Activated B cell treated with CpG ODN at 0.5 μM for 24 hours (primary cell): ENCODE results near the gene ZNF490. TPM values are rescaled to one million over a fixed set of nuclear protein-coding genes. Genes with fewer than 3 reads are reported as not detected.

Source experiments
- ATAC-seq: fragments of 200-7000 bp; cut with Tn5 transposase; one replicate; pipeline ENCODE4 v1.10.0; 2021; ENCODE audit warnings: low read depth, mild to moderate bottlenecking, moderate library complexity
- CTCF ChIA-PET: fragments of 350-600 bp; sonication (Branson Sonifier 250); formaldehyde crosslinking; loops from one replicate; lab custom pipeline; 2021; ENCODE audit warnings: antibody characterized with exemption; lab: Charles Lee
- POLR2A ChIA-PET: fragments of 350-600 bp; sonication (Branson Sonifier 250); formaldehyde crosslinking; loops from one replicate; lab custom pipeline; 2021; ENCODE audit warnings: antibody characterized with exemption; lab: Charles Lee
- DNase-seq: peaks from one replicate; pipeline ENCODE4 v3.0.0; 2022
- H3K27ac Mint-ChIP-seq: one replicate; pipeline ENCODE4 v1.8.0; 2020; ENCODE audit warnings: mixed read lengths
- H3K27me3 Mint-ChIP-seq: one replicate; pipeline ENCODE4 v1.8.0; 2021; ENCODE audit warnings: mixed read lengths
- H3K36me3 Mint-ChIP-seq: one replicate; pipeline ENCODE4 v1.8.0; 2021; ENCODE audit warnings: low read depth, mixed read lengths
- H3K4me1 Mint-ChIP-seq: one replicate; pipeline ENCODE4 v1.8.0; 2021; ENCODE audit warnings: mixed read lengths
- H3K4me3 Mint-ChIP-seq: one replicate; pipeline ENCODE4 v1.8.0; 2020; ENCODE audit warnings: mild to moderate bottlenecking, mixed read lengths
- H3K9me3 Mint-ChIP-seq: one replicate; pipeline ENCODE4 v1.8.0; 2020; ENCODE audit warnings: mixed read lengths
- CTCF ChIP-seq: fragments of 200-600 bp; IDR thresholded peaks from one replicate; pipeline ENCODE4 v1.8.0; 2022; ENCODE audit warnings: antibody characterized with exemption, mild to moderate bottlenecking
- intact Hi-C: fragments of 100-400 bp; cut with micrococcal nuclease; formaldehyde crosslinking; loops from one replicate; pipeline ENCODE4 v1.15.1; 2024
- total RNA-seq: library from RNA; stranded (reverse); gene quantifications from 2 replicates; pipeline ENCODE4 v1.2.3, GENCODE V29; 2022

ZNF490 gene
- total RNA-seq, 1 donor from 2014 or later = 15.6 TPM

- TF ChIP-seq CTCF = no peak
- ChIA-PET CTCF (no interaction called here), POLR2A (interaction anchor here (0.6 kb wide), 1 partner anchor 19 kb away, joined by 3 read pairs; no protein-coding TSS in a partner anchor)
- H3K27ac Mint-ChIP-seq = no peak overlapping the region
- H3K9me3 Mint-ChIP-seq = no peaks in the 10 kb centered on the region
- H3K36me3 Mint-ChIP-seq = peaks cover 60% of the 10 kb centered on the region
- H3K27me3 Mint-ChIP-seq = no peaks in the 10 kb centered on the region
- intact Hi-C loops = no loop called here
- H3K4me1 Mint-ChIP-seq = peaks cover 7% of the 10 kb centered on the region
- ATAC-seq (no peak), DNase-seq (no peak)
- H3K4me3 Mint-ChIP-seq = no peak overlapping the region
These were observed 41.6 kb upstream of the ZNF490 start for GRCh38 chr19:12652219-12652618.

DNA sequence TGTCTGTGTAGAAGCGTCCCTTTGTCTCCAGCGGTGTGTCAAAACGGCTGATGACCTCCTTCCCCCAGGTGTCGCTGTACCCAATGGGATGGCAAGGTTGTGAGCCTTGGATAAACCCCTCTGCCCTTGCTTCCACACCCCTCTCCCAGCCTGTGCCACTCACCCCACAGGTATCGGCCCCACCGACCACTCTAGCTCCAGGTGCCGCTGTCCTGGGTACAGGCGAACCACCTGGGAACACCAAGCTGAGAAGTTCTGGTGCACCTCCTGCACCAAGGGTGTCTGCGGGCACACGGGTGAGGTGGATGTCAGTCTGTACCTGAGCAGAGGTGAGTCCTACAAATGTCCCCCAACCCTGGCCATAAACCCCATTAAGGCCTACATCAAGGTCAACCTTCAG is 39.3 kb upstream of the ZNF490 start:
- Mint-ChIP-seq H3K9me3 (no peaks in the 10 kb centered on the region), H3K36me3 (peaks cover 51% of the 10 kb centered on the region), H3K27me3 (no peaks in the 10 kb centered on the region), H3K27ac (no peak overlapping the region), H3K4me3 (no peak overlapping the region), H3K4me1 (peaks cover 8% of the 10 kb centered on the region)
- intact Hi-C loops = no loop called here
- no peak for TF ChIP-seq CTCF
- ATAC-seq (no peak), DNase-seq (no peak)
- ChIA-PET POLR2A (interaction anchor here (0.6 kb wide), 1 partner anchor 23 kb away, joined by 5 read pairs; no protein-coding TSS in a partner anchor), CTCF (no interaction called here)

GRCh38 chr19:12648088-12648487 is 37.5 kb upstream of the ZNF490 start:
- no peak overlapping the region for H3K4me3 Mint-ChIP-seq
- DNase-seq (no peak), ATAC-seq (no peak)
- H3K9me3 Mint-ChIP-seq = no peaks in the 10 kb centered on the region
- H3K36me3 Mint-ChIP-seq = peaks cover 54% of the 10 kb centered on the region
- CTCF ChIA-PET = no interaction called here
- intact Hi-C loops = no loop called here
- peaks cover 8% of the 10 kb centered on the region for H3K4me1 Mint-ChIP-seq
- H3K27me3 Mint-ChIP-seq = no peaks in the 10 kb centered on the region
- peak overlapping the region; percentile 59 for H3K27ac Mint-ChIP-seq
- no peak for TF ChIP-seq CTCF
- POLR2A ChIA-PET = no interaction called here

DNA sequence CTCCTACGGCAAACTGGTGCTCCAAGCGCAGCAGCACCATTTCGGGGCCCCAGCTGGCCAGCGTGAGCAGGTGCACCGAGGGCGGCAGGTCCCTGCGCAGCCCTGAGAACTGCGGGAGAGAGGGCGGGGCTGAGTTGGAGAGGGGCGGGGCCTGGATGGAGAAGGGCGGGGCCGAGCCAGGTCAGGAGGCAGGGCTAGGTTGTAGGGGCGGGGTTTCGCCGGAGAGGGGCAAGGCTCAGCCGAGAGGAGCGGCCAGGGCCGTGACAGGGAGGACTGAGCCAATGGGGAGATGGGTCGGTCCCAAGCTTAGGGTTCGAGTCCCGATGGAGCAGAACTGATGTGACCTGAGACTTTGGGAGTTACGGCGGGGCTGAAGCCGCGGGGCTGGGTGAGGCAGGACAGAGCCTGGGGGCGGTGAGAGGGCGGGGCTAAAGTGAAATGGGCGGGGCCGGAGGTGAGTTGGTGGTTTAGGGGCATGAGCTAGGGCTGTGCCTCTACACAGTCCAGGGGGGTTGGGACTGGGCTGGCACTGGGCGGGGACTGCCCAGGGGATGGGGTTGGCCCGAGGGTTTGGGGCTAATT is 37.0 kb upstream of the ZNF490 start:
- Mint-ChIP-seq H3K4me3 (no peak overlapping the region), H3K9me3 (no peaks in the 10 kb centered on the region), H3K27ac (no peak overlapping the region), H3K4me1 (peaks cover 8% of the 10 kb centered on the region), H3K27me3 (no peaks in the 10 kb centered on the region), H3K36me3 (peaks cover 56% of the 10 kb centered on the region)
- CTCF ChIA-PET = no interaction called here
- POLR2A ChIA-PET = interaction anchor here (0.6 to 0.7 kb wide), 2 partner anchors 34 to 155 kb away, joined by 3 to 8 read pairs; no protein-coding TSS in a partner anchor
- ATAC-seq (peak; percentile 83), DNase-seq (no peak)
- intact Hi-C loops = loop anchor here (1.0 kb wide), 1 partner anchor 49 kb away; the partner anchor contains the start of gene FBXW9
- no peak for TF ChIP-seq CTCF

DNA sequence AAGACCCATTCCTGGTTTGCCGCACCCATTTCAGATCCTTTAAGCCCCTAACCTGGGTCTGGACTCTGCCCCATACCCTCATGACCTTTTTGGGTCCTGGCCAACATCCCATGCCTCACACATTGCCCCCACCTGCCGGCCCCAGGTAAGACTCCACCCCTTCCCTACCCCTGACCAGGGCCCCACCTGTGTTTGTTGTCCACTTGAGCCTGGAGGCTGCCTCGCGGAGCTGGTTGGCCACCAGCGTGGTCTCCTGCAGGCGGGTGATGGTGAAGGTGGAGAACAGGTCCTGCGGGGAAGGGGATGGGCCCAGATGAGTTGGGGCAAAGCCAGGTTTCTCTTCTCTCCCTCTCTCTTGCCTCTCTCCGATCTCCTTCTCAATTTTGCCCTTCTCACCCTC is 36.4 kb upstream of the ZNF490 start:
- DNase-seq (no peak), ATAC-seq (no peak)
- CTCF ChIA-PET = no interaction called here
- H3K36me3 Mint-ChIP-seq = peaks cover 53% of the 10 kb centered on the region
- H3K27ac Mint-ChIP-seq = no peak overlapping the region
- H3K27me3 Mint-ChIP-seq = no peaks in the 10 kb centered on the region
- peaks cover 8% of the 10 kb centered on the region for H3K4me1 Mint-ChIP-seq
- no peaks in the 10 kb centered on the region for H3K9me3 Mint-ChIP-seq
- POLR2A ChIA-PET = interaction anchor here (0.6 to 0.7 kb wide), 2 partner anchors 35 to 155 kb away, joined by 3 to 8 read pairs; no protein-coding TSS in a partner anchor
- no peak for TF ChIP-seq CTCF
- intact Hi-C loops = loop anchor here (1.0 kb wide), 1 partner anchor 49 kb away; the partner anchor contains the start of gene FBXW9
- H3K4me3 Mint-ChIP-seq = no peak overlapping the region
